NCI-H69 (cell line): ENCODE data around the gene ETV2.
"Not testable (repeated sequence)": the region's sequence is repeated elsewhere in the genome, so short reads cannot be mapped to it uniquely, and the experiment has no call there.

ENCODE experiments used
- DNase-seq: peaks from one replicate; lab custom pipeline; 2025; lab: John Stamatoyannopoulos, UW

Gene ETV2

DNA sequence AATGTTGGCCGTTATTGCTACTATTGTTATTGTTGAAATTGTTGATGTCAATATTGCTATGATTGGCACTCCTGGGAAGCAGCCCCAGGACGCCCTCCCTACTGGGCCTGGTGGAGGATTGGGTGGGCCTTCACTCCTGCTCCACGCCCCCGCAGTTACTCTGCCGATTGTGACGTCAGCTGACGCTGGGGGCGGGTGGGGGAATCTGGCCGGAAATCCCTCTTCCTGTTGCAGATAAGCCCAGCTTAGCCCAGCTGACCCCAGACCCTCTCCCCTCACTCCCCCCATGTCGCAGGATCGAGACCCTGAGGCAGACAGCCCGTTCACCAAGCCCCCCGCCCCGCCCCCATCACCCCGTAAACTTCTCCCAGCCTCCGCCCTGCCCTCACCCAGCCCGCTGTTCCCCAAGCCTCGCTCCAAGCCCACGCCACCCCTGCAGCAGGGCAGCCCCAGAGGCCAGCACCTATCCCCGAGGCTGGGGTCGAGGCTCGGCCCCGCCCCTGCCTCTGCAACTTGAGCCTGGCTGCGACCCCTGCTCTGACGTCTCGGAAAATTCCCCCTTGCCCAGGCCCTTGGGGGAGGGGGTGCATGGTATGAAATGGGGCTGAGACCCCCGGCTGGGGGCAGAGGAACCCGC lies at the start of gene ETV2:
ETV2 (plus strand) TSS at position 231 of the 637 bp plus-strand sequence. CDS start 716 bp downstream, outside the sequence.
- no peak for DNase-seq

DNA sequence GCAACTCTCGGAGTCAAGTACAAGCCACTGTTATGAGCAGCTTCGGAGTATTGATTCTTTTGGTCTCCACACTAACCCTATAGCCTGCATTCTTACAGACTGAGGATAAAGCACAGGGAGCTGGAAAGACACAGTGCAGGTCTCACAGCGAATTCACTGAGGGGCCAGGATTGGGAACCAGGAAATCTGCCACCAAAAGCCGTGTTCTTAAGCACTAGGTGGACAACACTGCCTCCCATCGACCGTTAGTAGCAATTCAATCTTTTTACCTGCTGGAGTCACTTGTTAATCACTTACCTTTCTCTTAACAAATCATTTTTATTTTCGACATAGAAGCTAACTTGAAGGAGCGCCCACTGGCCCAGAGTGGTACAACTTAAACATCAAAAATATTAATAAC lies 49.3 kb upstream of the ETV2 start:
- DNase-seq: peak; percentile 60

- not testable (repeated sequence) for DNase-seq
Measured at GRCh38 chr19:35595026-35595425, 46.5 kb upstream of the ETV2 start.

DNA sequence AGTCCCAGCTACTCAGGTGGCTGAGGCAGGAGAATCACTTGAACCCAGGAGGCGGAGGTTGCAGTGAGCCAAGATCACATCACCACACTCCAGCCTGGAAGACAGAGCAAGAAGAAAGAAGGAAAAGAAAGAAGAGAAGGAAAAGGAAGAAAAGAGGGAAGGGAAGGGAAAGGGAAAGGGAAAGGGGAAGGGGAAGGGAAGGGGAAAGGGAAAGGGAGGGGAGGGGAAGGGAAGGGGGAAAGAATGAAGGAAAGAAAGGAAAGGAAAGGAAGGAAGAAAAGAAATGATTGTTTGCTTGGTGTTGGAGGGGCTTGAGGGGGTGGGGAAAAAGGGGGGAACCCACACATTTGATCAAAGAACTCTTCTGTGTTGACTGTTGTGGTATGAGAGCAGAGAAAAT lies 45.6 kb upstream of the ETV2 start:
- no peak for DNase-seq

- no peak for DNase-seq
Measured at GRCh38 chr19:35596366-35596999, 45.1 kb upstream of the ETV2 start.

DNA sequence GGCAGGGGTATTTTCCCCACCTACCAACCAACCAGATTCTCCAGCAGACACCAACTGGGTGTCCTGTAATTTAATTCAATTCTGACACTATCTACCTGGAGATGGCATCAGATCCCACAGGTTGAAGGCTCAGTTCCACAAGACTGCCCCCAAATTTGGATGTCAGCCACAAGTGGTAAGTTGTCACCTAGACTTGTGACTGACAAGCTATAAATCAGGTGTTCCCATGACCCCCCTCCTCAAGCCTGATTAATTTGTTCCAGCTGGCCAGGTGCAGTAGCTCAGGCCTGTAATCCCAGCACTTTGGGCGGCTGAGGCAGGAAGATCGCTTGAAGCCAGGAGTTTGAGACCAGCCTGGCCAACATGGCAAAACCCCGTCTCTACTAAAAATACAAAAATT lies 39.6 kb upstream of the ETV2 start:
- peak; percentile 7 for DNase-seq

- DNase-seq: not testable (repeated sequence)
Measured at GRCh38 chr19:35604436-35604835, 37.1 kb upstream of the ETV2 start.

DNA sequence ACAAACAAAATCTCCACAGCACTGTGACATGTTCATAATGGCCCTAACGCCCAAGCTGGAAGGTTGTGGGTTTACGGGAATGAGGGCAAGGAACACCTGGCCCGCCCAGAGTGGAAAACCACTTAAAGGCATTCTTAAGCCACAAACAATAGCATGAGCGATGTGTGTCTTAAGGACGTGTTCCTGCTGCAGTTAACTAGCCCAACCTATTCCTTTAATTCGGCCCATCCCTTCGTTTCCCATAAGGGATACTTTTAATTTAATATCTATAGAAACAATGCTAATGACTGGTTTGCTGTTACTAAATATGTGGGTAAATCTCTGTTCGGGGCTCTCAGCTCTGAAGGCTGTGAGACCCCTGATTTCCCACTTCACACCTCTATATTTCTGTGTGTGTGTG lies 34.4 kb upstream of the ETV2 start:
- DNase-seq: not testable (repeated sequence)

DNA sequence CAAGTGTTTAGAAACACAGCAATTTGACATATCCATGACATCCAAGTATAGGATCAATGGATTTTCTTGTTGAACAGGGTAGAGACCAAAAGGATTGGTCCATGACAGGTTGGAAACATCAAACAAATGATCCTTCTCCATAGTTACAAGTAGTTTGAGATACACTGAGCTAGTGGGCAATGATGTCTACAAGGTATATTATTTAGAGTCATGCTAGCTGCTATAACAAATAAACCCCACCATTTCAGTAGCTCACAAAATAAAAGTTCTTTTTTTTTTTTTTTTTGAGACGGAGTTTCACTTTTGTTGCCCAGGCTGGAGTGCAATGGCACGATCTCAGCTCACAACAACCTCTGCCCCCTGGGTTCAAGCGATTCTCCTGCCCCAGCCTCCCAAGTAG lies 33.9 kb upstream of the ETV2 start:
- no peak for DNase-seq

GRCh38 chr19:35608251-35608650 lies 33.3 kb upstream of the ETV2 start:
- no peak for DNase-seq

DNA sequence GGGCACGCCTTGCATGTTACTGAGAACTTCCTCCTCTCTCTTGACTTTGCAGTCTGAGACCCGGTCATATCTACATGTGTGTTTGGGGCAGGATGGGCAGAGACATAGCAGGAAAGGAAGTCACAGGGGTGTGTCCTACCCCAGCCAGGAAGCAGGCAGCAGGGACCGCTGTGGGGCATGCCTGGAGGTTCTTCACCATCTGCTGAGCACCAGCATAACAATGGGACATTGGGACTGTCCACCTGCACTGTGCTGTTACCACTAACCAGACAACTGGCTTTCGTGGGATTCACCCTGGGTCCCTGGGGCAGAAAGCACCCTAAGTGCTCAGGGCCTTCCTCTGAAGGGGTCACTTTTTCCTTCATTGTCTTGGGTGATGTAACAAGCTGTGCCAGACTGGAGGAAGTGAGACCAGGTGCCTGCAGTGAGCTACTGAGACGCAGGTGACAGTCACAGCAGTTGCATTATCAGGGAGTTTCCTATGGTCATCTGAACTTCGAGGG lies 31.6 kb upstream of the ETV2 start:
- no peak for DNase-seq

GRCh38 chr19:35612224-35612558 lies 29.4 kb upstream of the ETV2 start:
- no peak for DNase-seq

DNA sequence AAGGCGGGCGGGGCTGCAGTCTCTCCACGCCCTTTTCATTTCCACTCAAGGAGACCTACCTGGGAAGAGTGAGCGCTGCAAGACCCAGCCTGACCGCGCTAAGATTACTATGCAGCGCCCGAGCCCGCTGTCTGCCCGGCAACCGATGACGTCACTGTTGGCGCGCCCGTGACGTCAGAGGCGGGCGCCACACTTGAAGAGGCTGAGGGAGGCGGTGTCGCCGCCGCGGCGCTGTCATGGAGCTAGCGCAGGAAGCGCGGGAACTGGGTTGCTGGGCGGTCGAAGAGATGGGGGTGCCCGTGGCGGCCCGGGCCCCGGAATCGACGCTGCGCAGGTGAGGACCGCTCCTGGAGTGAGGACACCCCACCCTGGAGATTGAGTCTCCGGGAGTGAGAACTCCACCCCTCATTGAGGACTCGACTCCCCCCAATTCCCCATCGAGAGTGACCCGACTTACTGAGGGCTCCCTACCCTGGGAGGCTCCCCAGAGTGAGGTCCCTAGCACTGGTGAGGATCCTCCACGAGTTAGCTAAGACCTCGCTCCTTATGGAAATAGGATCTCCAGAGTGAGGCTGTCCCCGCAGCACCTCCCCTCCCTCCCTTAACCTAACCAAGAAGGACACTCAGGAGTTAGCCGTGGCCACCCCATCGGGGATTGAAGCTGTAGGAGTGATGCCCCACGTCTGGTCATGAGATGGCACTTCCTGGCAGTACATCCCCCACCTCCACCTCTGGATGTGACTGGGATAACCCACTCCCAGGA lies 28.8 kb upstream of the ETV2 start, which contains the start of gene HAUS5:
HAUS5 (plus strand) TSS at position 177 of the 763 bp plus-strand sequence; CDS start at position 237, 60 bp downstream.
- peak; percentile 97 for DNase-seq

DNA sequence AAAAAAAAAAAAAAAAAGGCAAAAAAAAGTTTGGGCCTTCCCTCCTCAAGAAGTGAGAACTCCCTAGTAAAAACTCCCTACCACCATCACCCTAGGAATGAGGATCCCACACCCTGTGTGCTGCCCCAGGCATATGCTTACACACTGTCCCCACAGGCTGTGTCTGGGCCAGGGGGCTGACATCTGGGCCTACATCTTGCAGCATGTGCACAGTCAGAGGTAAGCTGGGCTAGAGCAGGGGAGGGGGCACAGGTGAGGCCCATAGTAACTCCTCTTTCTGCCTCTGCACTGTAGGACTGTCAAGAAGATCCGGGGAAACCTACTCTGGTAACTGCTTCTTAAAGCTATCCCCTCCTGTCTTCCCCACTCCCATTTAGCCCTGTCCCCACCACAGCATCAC lies 28.0 kb upstream of the ETV2 start:
- DNase-seq: no peak

DNA sequence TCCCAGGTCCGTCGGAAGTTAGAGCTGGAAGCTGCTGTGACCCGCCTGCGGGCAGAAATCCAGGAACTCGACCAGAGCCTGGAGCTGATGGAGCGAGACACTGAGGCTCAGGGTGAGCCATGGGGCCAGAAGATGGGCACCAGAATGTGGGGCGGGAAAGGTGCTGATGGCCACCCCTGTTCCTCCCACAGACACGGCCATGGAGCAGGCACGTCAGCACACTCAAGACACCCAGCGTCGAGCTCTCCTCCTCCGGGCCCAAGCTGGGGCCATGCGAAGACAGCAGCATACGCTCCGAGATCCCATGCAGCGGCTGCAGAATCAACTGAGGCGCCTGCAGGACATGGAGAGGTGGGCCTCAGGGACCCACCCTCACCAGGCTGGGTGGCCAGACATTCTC lies 26.5 kb upstream of the ETV2 start:
- no peak for DNase-seq

GRCh38 chr19:35618857-35619256 lies 22.7 kb upstream of the ETV2 start:
- no peak for DNase-seq

DNA sequence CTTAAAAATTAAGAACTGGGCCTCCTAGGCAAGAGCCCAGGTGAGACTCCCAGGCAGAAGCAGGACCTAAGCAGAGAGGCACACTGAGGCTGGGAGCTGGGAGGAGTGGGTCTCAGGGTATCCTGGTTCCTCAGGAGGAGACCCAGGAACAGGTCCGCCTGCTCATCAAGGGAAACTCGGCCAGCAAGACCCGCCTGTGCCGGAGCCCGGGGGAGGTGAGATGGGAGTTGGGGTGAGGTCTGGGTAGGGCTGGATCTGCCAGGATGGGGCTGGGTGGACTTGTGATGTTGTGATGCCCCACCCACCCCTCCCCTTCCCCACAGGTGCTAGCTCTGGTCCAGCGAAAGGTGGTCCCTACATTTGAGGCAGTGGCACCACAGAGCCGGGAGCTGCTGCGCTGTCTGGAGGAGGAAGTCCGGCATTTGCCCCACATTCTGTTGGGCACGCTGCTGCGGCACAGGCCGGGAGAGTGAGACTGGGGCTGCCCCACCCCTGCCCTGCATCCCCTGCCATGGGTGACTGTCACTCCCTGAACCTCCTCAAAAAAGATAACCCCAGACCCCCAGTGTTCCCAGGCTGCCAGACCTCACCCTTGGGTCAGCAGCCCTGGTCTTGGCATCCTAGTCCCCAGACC lies 22.1 kb upstream of the ETV2 start:
- DNase-seq: no peak

DNA sequence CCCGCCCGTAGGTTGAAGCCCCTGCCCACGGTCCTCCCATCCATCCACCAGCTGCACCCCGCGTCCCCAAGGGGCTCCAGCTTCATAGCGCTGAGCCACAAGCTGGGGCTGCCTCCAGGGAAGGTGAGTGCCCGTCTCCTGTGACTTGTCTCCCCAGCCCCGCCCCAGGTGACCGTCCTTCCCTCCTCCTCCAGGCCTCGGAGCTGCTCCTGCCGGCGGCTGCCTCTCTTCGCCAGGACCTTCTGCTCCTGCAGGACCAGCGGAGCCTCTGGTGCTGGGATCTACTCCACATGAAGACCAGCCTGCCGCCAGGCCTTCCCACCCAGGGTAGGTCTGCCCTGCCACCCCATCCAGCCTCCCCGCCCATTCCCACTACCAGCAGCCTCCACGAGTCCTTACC lies 21.5 kb upstream of the ETV2 start:
- DNase-seq: no peak

DNA sequence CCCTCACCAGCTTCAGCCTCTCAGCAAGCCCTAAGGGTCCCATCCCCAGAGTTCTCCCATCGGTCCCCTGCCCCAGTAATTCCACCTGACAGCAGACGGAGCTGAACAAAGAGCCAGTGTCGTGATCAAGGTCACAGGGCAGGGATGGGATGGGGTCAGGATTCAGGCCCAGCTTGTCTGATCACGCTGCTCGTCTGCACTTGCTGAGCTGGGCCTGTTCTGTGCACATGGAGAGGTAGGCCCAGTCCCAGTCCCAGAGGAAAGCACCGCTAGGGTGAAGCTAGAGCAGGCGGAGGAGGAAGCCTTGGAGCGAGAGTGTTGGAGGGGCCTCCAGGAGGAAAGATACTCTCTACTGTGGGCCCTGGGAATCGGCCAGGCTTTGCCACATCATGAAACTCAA lies 19.8 kb upstream of the ETV2 start:
- no peak for DNase-seq

DNA sequence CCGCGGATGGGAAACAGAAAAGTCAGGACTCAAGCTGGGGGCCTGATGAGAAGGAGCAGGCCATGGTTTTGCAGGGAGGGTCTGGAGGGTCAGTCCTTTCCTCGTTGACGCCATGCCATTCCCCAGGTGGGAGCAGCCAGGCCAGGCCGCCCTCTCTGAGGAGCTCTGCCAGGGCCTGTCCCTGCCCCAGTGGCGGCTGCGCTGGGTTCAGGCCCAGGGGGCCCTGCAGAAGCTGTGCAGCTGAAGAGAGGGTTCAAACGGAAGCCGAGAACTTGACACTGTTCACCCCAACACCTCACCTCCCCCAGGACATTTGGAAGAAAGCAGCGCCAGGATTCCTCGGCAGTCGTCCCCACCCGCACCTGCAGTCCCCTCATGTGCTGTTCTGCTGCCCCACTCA lies 18.8 kb upstream of the ETV2 start:
- no peak for DNase-seq

DNA sequence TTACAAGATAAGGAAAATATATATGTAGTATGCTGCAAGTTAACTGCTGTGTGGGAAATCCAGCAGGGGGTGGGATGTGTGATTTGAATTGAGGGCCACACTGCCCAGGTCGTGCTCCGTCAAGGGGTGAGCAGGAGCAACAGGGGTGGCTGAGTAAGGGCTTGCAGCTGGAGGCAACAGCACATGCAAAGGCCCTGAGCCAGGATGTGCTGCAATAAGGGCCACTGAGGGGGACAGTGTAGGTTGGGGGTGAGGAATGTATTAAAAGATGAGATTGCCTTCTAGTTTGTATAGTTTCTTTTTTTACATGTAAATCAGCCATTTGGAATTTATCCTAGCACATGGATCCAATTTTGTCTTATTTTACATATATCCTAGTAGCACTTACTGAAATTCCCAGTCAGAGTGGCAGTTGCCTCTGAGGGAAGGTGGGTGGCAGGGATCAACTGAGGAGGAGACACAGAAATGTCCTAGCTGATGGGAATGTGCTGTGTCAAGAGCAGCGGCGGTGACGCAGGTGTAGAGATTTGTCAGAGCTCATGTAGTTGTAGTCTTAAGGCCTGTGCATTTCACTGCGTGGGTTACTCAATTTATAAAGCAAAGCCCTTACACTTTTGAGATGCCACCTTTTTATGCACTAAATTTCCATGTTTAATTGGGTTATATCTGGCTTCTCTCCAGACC lies 18.1 kb upstream of the ETV2 start:
- no peak for DNase-seq

DNA sequence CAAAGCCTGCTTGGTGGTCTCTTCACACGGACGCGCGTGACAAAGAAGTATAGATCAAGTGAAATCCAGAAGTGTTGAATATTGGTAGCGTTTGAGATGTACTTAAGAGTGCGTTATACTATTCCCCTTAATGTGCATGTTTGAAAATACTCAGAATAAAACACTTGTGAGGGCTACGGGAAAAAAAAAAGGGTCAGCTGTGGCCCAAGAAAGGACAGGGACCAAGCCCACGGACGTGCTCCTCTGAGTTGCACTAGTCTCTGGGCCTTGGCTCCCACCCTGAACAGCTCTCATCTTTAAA lies 13.3 kb upstream of the ETV2 start:
- no peak for DNase-seq
